NOMO-1 treated with dmso at 0.1 percent for 144 hours (cell line): ENCODE results near the gene CTSD.
"Not testable (repeated sequence)": the region's sequence is repeated elsewhere in the genome, so short reads cannot be mapped to it uniquely, and the experiment has no call there.

Experiments used
- DNase-seq: peaks from one replicate; lab custom pipeline; 2025; ENCODE audit not compliant: unreplicated experiment; lab: John Stamatoyannopoulos, UW

Gene CTSD

GRCh38 chr11:1763796-1764661 lies at the start of gene CTSD:
Gene CTSD, minus strand, starts transcription at chr11:1763927. Its CDS starts 68 bp downstream, at chr11:1763859.
- DNase-seq: peak; percentile 54

DNA sequence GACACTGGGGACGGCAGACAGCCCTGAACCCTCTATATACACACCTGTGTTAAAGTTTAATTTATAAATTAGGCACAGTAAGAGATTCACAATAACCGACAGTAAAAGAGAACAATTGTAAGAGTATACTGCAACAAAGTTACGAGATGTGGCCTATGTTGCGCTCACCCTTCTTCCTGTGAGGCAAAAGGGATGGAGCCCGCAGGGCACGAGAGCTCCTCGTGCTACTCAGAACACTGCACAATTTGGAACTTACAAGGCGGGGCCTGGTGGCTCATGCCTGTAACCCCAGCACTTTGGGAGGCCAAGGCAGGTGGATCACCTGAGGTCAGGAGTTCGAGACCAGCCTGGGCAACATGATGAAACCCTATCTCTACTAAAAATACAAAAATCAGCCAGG lies 49.6 kb upstream of the CTSD start:
- DNase-seq: not testable (repeated sequence)

GRCh38 chr11:1812801-1813200 lies 49.1 kb upstream of the CTSD start:
- DNase-seq: no peak

- no peak for DNase-seq
Observed at GRCh38 chr11:1812274-1812673, 48.5 kb upstream of the CTSD start.

DNA sequence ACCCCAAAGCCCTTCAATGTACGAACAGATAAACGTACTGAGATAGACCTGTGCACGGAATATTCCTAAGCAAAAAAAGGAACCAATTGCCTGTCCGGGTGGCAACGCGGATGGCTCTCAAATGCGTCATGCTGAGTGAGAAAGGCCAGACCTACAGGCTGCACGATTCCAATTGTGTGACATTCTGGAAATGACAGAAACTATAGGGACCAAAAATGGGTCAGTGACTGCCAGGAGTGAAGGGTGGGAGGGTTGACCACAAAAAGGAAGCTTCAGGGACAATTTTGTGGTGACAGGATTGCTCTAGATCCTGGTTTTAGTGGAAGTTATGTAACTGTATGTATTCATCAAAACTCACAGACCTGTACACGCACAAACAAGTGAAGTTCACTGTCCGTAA lies 47.0 kb upstream of the CTSD start:
- DNase-seq: peak; percentile 82

DNA sequence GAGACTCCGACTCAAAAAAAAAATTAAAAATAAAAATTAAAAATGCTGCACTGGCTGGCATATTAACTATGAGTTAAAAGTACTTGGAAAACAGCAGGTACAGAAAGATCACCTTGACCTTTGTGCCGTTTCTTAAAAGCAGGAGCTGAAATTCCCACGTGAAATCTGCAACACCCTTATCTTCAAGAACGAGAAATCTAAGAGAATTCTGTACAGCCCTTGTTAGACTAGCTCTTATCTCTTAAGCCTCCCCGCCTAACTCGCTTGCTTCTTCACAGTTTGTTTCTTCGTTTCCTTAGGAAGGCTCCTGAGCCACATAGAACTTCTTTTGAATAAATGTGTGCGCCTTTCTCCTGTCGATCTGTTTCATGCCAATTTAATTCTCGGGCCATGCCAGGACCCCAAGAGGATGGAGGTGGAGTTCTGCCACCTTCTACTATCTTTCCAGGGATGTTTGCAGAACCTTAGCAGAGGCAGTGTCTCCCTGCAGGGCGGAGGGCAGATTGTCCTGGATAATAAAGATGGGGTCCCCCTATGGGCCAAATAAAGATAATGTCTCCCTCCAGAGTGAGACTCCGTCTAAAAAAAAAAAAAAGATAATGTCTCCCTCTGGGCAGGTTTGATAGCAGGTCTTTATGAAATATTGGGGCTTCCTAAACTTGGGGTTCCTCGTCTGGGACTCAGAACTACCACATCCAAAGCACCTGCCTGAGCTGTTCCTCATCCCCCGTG lies 43.7 kb upstream of the CTSD start:
- DNase-seq: no peak

GRCh38 chr11:1805525-1805924 lies 41.8 kb upstream of the CTSD start:
- no peak for DNase-seq

- DNase-seq: not testable (repeated sequence)
Observed at GRCh38 chr11:1803835-1804519, 40.2 kb upstream of the CTSD start.

- DNase-seq: no peak
Observed at GRCh38 chr11:1803246-1803645, 39.5 kb upstream of the CTSD start.

- DNase-seq: no peak
Observed at GRCh38 chr11:1797391-1798125, 33.8 kb upstream of the CTSD start.

GRCh38 chr11:1796413-1797011 lies 32.8 kb upstream of the CTSD start:
- no peak for DNase-seq

DNA sequence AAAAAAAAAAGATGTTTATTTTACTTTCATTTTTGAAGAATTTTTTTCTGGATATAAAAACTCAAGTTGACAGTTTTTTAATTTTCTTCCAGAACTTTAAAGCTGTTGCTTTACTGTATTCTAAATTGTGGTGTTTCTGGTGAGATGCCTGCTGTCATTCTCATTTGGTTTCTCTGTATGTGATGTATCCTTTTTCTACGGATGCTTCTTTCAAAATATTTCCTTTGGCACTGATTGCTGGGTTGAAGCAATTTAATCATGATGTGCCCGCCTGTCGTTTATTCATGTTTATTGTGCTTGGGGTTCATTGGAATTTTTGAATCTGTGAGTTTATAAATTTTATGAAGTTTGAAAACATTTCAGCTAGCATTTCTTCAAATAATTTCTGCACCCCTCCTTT lies 29.4 kb upstream of the CTSD start:
- DNase-seq: no peak

DNA sequence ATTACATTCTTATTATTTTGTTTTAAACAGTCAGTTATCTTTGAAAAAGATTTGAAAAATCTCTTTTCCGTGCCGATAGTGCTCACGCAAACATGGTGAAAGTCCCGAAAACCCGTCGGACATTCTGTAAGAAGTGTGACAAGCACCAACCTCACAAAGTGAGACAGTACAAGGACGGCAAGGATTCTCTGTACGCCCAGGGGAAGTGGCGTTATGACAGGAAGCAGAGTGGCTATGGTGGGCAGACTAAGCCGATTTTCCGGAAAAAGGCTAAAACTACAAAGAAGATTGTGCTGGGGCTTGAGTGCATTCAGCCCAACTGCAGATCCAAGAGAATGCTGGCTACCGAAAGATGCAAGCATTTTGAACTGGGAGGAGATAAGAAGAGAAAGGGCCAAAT lies 28.7 kb upstream of the CTSD start:
- peak; percentile 11 for DNase-seq

DNA sequence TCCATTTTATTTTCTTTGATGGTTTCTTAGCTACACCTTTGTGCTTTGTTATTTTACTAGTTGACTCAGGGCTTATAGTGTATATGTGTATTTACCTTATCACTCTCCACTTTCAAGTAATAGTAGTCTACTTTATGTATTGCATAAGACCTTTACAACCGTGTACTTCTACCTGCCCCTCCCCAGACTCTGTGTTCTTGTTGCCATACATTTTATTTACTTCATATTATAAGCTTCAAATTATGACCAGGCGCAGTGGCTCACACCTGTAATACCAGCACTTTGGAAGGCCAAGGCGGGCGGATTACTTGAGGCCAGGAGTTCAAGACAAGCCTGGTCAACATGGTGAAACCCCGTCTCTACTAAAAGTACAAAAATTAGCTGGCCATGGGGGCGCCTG lies 28.2 kb upstream of the CTSD start:
- DNase-seq: no peak

DNA sequence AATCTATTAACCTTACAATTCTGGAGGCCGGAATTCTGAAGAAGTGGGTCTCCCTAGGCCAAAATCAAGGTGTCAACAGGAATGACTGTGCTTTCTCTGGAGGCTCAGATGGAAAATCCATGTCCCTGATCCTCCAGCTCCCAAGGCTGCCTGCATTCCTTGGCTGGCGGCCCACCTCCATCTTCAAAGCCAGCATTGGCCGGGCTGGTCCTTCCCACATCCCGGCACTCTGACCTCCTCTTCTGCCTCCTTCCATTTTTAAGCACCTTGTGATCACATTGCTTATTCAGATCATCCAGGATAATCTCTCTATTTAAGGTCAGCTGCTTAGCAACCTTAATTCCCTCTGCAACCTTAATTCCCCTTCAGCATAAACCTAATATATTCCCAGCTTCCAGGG lies 22.7 kb upstream of the CTSD start:
- no peak for DNase-seq

DNA sequence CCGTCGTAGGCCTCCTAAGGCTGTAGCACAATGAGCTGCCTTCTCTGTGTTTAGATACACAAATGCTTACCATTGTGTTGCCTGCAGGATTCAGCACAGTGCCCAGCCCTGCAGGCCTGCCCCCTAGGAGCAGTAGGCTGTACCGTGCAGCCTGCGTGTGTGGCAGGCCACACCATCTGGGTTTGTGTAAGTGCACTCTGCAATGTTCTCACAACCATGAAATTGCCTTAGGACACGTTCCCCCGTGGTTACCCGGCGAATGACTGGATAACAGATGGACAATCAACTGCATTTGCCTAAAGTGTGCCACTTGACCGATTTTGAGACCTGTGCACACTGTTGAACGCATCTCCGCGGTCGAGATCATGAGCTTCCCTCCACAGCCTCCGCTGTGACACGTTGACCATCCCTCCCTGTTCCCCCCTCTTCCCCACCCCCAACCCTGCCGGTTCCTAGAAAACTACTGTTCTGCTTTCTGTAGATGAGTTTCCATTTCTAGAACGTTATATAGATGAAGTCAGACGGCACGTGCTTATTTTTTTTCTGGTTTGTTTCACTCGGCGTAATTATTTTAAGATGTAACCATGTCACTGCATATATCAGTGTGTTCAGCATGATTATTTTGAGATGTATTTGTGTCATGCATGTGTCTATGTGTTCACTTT lies 22.2 kb upstream of the CTSD start:
- peak; percentile 17 for DNase-seq

- no peak for DNase-seq
Observed at GRCh38 chr11:1784761-1785650, 21.3 kb upstream of the CTSD start.

- no peak for DNase-seq
Observed at GRCh38 chr11:1783725-1784529, 20.2 kb upstream of the CTSD start.
